IMR-90 (cell line): Measurements from ENCODE around the gene GUCY1A2. TPM values are rescaled to one million over a fixed set of nuclear protein-coding genes. Genes with fewer than 3 reads are reported as not detected.

Experiments
- ATAC-seq: fragments of 200-7000 bp; cut with Tn5 transposase; 2 replicates; pipeline ENCODE4 v1.9.1; 2020; ENCODE audit warnings: low read depth, mild to moderate bottlenecking, moderate library complexity
- BruUV-seq: library from RNA; stranded (reverse); fragments of 400-500 nt; replicated peaks from 2 replicates; lab custom pipeline; 2021; lab: Mats Ljungman, UMichigan
- CTCF ChIA-PET: fragments of 300-600 bp; formaldehyde crosslinking; extraction: SDS; loops from one replicate; lab custom pipeline; 2021; ENCODE audit warnings: antibody characterized with exemption; lab: Yijun Ruan, JAX
- POLR2A ChIA-PET: fragments of 300-600 bp; sonication (Branson Sonifier 250); formaldehyde crosslinking; loops from one replicate; lab custom pipeline; 2022; ENCODE audit warnings: antibody characterized with exemption; ENCODE audit not compliant: unreplicated experiment; lab: Charles Lee
- DNase-seq: peaks from one replicate; pipeline ENCODE4 v3.0.0; 2013
- H2AFZ ChIP-seq: replicated peaks from 2 replicates; pipeline ENCODE3; 2013; ENCODE audit warnings: low read length, mild to moderate bottlenecking; ENCODE audit not compliant: poor library complexity
- H2AK5ac ChIP-seq: 2 replicates; pipeline ENCODE4 v1.6.1; 2013; ENCODE audit warnings: low read depth, low read length, inconsistent platforms
- H2AK9ac ChIP-seq: replicated peaks from 2 replicates; pipeline ENCODE3; 2013; ENCODE audit warnings: mild to moderate bottlenecking, low read depth, low read length, moderate library complexity; ENCODE audit not compliant: poor library complexity
- H2BK120ac ChIP-seq: 2 replicates; pipeline ENCODE4 v1.6.1; 2013; ENCODE audit warnings: low read depth, low read length, inconsistent platforms
- H2BK15ac ChIP-seq: 3 replicates; pipeline ENCODE4 v1.6.1; 2013; ENCODE audit warnings: low read depth, low read length, inconsistent platforms
- H2BK20ac ChIP-seq: 2 replicates; pipeline ENCODE4 v1.6.1; 2013; ENCODE audit warnings: low read depth, mild to moderate bottlenecking, inconsistent platforms, low read length, moderate library complexity
- H2BK5ac ChIP-seq: 2 replicates; pipeline ENCODE4 v1.6.1; 2013; ENCODE audit warnings: mild to moderate bottlenecking, low read depth, low read length, inconsistent platforms; ENCODE audit not compliant: poor library complexity, severe bottlenecking
- H3K14ac ChIP-seq: replicated peaks from 2 replicates; pipeline ENCODE4 v1.6.1; 2013; ENCODE audit warnings: low read depth, low read length, inconsistent platforms
- H3K18ac ChIP-seq: 2 replicates; pipeline ENCODE4 v1.6.1; 2013; ENCODE audit warnings: low read depth, low read length, control low read depth
- H3K23ac ChIP-seq: 2 replicates; pipeline ENCODE4 v1.6.1; 2013; ENCODE audit warnings: low read depth, low read length, inconsistent platforms
- H3K27ac ChIP-seq: 2 replicates; pipeline ENCODE4 v1.5.1; 2013; ENCODE audit warnings: mild to moderate bottlenecking, control low read depth, low read length; ENCODE audit not compliant: insufficient read depth
- H3K27me3 ChIP-seq: 2 replicates; pipeline ENCODE4 v1.6.1; 2013; ENCODE audit warnings: low read length; ENCODE audit not compliant: control insufficient read depth, insufficient read depth
- H3K36me3 ChIP-seq: 2 replicates; pipeline ENCODE4 v1.6.1; 2013; ENCODE audit warnings: low read length, mixed read lengths; ENCODE audit not compliant: control insufficient read depth, insufficient read depth
- H3K4ac ChIP-seq: 2 replicates; pipeline ENCODE4 v1.6.1; 2013; ENCODE audit warnings: low read depth, low read length, inconsistent platforms
- H3K4me1 ChIP-seq: 2 replicates; pipeline ENCODE4 v1.6.1; 2013; ENCODE audit warnings: low read length, mixed read lengths; ENCODE audit not compliant: control insufficient read depth, insufficient read depth
- H3K4me2 ChIP-seq: 2 replicates; pipeline ENCODE4 v1.6.1; 2013; ENCODE audit warnings: low read depth, mild to moderate bottlenecking, control low read depth, low read length, moderate library complexity
- H3K4me3 ChIP-seq: 2 replicates; pipeline ENCODE4 v1.5.1; 2013; ENCODE audit warnings: low read depth, mild to moderate bottlenecking, control low read depth, low read length, moderate library complexity; ENCODE audit not compliant: insufficient read depth
- H3K56ac ChIP-seq: 2 replicates; pipeline ENCODE4 v1.6.1; 2013; ENCODE audit warnings: low read length, inconsistent platforms; ENCODE audit not compliant: insufficient read depth; ENCODE audit errors: extremely low read depth
- H3K79me1 ChIP-seq, 2 experiments: 2 replicates each; pipeline ENCODE4 v1.6.1; 2013; ENCODE audit warnings: low read length in 2 of 2, inconsistent platforms in 1 of 2, low read depth in 1 of 2
- H3K9ac ChIP-seq: 2 replicates; pipeline ENCODE4 v1.6.1; 2013; ENCODE audit warnings: low read depth, low read length, control low read depth
- H3K9me1 ChIP-seq: 2 replicates; pipeline ENCODE4 v1.6.1; 2013; ENCODE audit warnings: low read length, inconsistent platforms; ENCODE audit not compliant: insufficient read depth
- H3K9me3 ChIP-seq: 2 replicates; pipeline ENCODE4 v1.6.1; 2013; ENCODE audit warnings: low read length; ENCODE audit not compliant: control insufficient read depth, insufficient read depth
- H4K20me1 ChIP-seq: 2 replicates; pipeline ENCODE4 v1.6.1; 2013; ENCODE audit warnings: low read length, inconsistent platforms; ENCODE audit not compliant: insufficient read depth
- H4K5ac ChIP-seq: 2 replicates; pipeline ENCODE4 v1.6.1; 2013; ENCODE audit warnings: mild to moderate bottlenecking, low read depth, low read length, control low read depth
- H4K8ac ChIP-seq, 2 experiments: 2 replicates each; pipeline ENCODE4 v1.6.1; 2013; ENCODE audit warnings: low read depth in 2 of 2, low read length in 2 of 2, control low read depth in 1 of 2, inconsistent platforms in 1 of 2
- H4K91ac ChIP-seq: 2 replicates; pipeline ENCODE4 v1.6.1; 2013; ENCODE audit warnings: low read depth, low read length, inconsistent platforms; ENCODE audit not compliant: insufficient read depth
- BHLHE40 ChIP-seq: fragments of 150-350 bp; IDR thresholded peaks from 2 replicates; pipeline ENCODE4 v1.6.1; 2016; ENCODE audit warnings: mild to moderate bottlenecking, low read depth, low read length
- CEBPB ChIP-seq: IDR thresholded peaks from 2 replicates; pipeline ENCODE4 v1.6.1; 2012; ENCODE audit warnings: low read depth, low read length, improper control_type of control experiment
- CHD1 ChIP-seq: IDR thresholded peaks from 2 replicates; pipeline ENCODE4 v1.6.1; 2012; ENCODE audit warnings: low read depth, low read length, improper control_type of control experiment
- CTCF ChIP-seq: conservative IDR thresholded peaks from 2 replicates; pipeline ENCODE4 v1.5.1; 2012; ENCODE audit warnings: mild to moderate bottlenecking, low read depth, low read length, improper control_type of control experiment
- FOS ChIP-seq: fragments of 150-350 bp; IDR thresholded peaks from 2 replicates; pipeline ENCODE4 v1.6.1; 2016; ENCODE audit warnings: low read depth, low read length
- MAFK ChIP-seq: IDR thresholded peaks from 2 replicates; pipeline ENCODE4 v1.6.1; 2012; ENCODE audit warnings: low read depth, low read length, improper control_type of control experiment
- MAZ ChIP-seq: IDR thresholded peaks from 2 replicates; pipeline ENCODE4 v1.6.1; 2012; ENCODE audit warnings: low read depth, mild to moderate bottlenecking, low read length, improper control_type of control experiment, moderate library complexity, borderline replicate concordance
- MXI1 ChIP-seq: IDR thresholded peaks from 2 replicates; pipeline ENCODE4 v1.6.1; 2012; ENCODE audit warnings: low read depth, mild to moderate bottlenecking, low read length, moderate library complexity, borderline replicate concordance
- NFE2L2 ChIP-seq: fragments of 150-350 bp; IDR thresholded peaks from 2 replicates; pipeline ENCODE4 v1.6.1; 2016; ENCODE audit warnings: low read depth, mild to moderate bottlenecking, low read length
- POLR2A ChIP-seq: IDR thresholded peaks from 2 replicates; pipeline ENCODE4 v1.6.1; 2012; ENCODE audit warnings: mild to moderate bottlenecking, low read depth, low read length
- RAD21 ChIP-seq: IDR thresholded peaks from 2 replicates; pipeline ENCODE4 v1.6.1; 2012; ENCODE audit warnings: low read length, improper control_type of control experiment
- RCOR1 ChIP-seq: IDR thresholded peaks from 2 replicates; pipeline ENCODE4 v1.6.1; 2012; ENCODE audit warnings: mild to moderate bottlenecking, low read length, improper control_type of control experiment; ENCODE audit not compliant: insufficient replicate concordance
- SMC3 ChIP-seq: fragments of 150-350 bp; IDR thresholded peaks from 2 replicates; pipeline ENCODE4 v1.6.1; 2016; ENCODE audit warnings: low read depth, mild to moderate bottlenecking, antibody characterized with exemption, low read length, moderate library complexity
- USF2 ChIP-seq: fragments of 150-350 bp; IDR thresholded peaks from 2 replicates; pipeline ENCODE4 v1.6.1; 2017; ENCODE audit warnings: mild to moderate bottlenecking, antibody characterized with exemption, low read length, low read depth
- WGBS, 2 experiments: methylation state at CpG; one replicate each; pipeline versions ENCODE4 v1.1.5 to v1.1.7; 2013; ENCODE audit warnings: missing lambda C conversion rate in 2 of 2; ENCODE audit not compliant: insufficient read length in 1 of 2; ENCODE audit errors: extremely low coverage in 2 of 2; 5-methylcytosine and 5-hydroxymethylcytosine counted together
- dilution Hi-C: fragments of 300-500 bp; cut with HindIII; formaldehyde crosslinking; loops from one replicate; pipeline ENCODE4 v1.14.3; 2018; ENCODE audit warnings: low sequenced_read_pairs; ENCODE audit not compliant: unreplicated experiment
- in situ Hi-C: fragments of 300-500 bp; cut with MboI; formaldehyde crosslinking; loops from 3 replicates; pipeline ENCODE4 v1.14.3; 2019; ENCODE audit warnings: low sequenced_read_pairs, inconsistent platforms, mixed read lengths
- intact Hi-C: fragments of 100-400 bp; cut with micrococcal nuclease; formaldehyde crosslinking; loops from 2 replicates; pipeline ENCODE4 v1.10.0; 2022
- polyA plus RNA-seq, 3 experiments: library from polyadenylated mRNA; depleted of rRNA; stranded (reverse); fragments of >200 nt; gene quantifications; 2 replicates each; pipeline ENCODE4 v1.2.3, GENCODE V29; 2012; ENCODE audit warnings: low replicate concordance in 1 of 3
- total RNA-seq: library from RNA; depleted of rRNA; stranded (reverse); fragments of >200 nt; gene quantifications from 2 replicates; pipeline ENCODE4 v1.2.3, GENCODE V29; 2012
- TF ChIP-seq, protein P1 (sequence below): fragments of 150-350 bp; IDR thresholded peaks from 2 replicates; pipeline ENCODE4 v1.6.1; 2016; ENCODE audit warnings: low read depth, mild to moderate bottlenecking, low read length, moderate library complexity, borderline replicate concordance

GUCY1A2 gene
- total and polyA plus RNA-seq, 2 of the 4 experiments (the other 2 are of a cell fraction) = under 0.01 to 0.03 TPM

GRCh38 chr11:106681435-106681834, 336.8 kb downstream of the GUCY1A2 start:
- DNase-seq = no peak
- Histone ChIP-seq H3K9ac (no peak overlapping the region), H2AFZ (no peak overlapping the region), H3K9me1 (no peaks in the 10 kb centered on the region), H4K20me1 (no peaks in the 10 kb centered on the region), H3K56ac (no peak overlapping the region), H2AK9ac (no peak overlapping the region), H3K4me3 (no peak overlapping the region), H3K27me3 (no peaks in the 10 kb centered on the region), H4K8ac (no peak overlapping the region), H3K4ac (no peak overlapping the region), H2BK120ac (no peak overlapping the region), H3K36me3 (no peaks in the 10 kb centered on the region), H2BK15ac (no peak overlapping the region), H3K18ac (no peak overlapping the region), H3K27ac (no peak overlapping the region), H4K5ac (no peak overlapping the region), H3K4me1 (no peaks in the 10 kb centered on the region), H4K91ac (no peak overlapping the region), H3K14ac (no peak overlapping the region), H2BK20ac (no peak overlapping the region), H3K4me2 (no peak overlapping the region), H3K79me1 (no peaks in the 10 kb centered on the region), H2BK5ac (no peak overlapping the region), H2AK5ac (no peak overlapping the region), H3K9me3 (no peaks in the 10 kb centered on the region), H3K23ac (no peak overlapping the region)
- WGBS, 2 experiments = no CpG with 5 or more reads among the region's 2 CpGs
- BruUV-seq = no TSS peak
- in situ Hi-C loops = no loop called here
- CTCF ChIA-PET = interaction anchor here (0.6 to 0.7 kb wide), 2 partner anchors 132 to 213 kb away, joined by 3 read pairs; no protein-coding TSS in a partner anchor
- POLR2A ChIA-PET = no interaction called here
- intact Hi-C loops = no loop called here
- dilution Hi-C loops = no loop called here
- TF ChIP-seq NFE2L2 (no peak), POLR2A (no peak), RCOR1 (no peak), SMC3 (no peak), MXI1 (no peak), CHD1 (no peak), CTCF (no peak), RAD21 (no peak), FOS (no peak), USF2 (no peak), MAZ (no peak), MAFK (no peak), CEBPB (no peak), BHLHE40 (no peak)
- TF ChIP-seq, protein P1, sequence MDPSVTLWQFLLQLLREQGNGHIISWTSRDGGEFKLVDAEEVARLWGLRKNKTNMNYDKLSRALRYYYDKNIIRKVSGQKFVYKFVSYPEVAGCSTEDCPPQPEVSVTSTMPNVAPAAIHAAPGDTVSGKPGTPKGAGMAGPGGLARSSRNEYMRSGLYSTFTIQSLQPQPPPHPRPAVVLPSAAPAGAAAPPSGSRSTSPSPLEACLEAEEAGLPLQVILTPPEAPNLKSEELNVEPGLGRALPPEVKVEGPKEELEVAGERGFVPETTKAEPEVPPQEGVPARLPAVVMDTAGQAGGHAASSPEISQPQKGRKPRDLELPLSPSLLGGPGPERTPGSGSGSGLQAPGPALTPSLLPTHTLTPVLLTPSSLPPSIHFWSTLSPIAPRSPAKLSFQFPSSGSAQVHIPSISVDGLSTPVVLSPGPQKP = no peak
- no peak for ATAC-seq
